ENCODE results near the gene IL1RAP. TPM values are rescaled to one million over a fixed set of nuclear protein-coding genes. Genes with fewer than 3 reads are reported as not detected.

IL1RAP gene
- total and polyA plus RNA-seq, 9 of the 15 experiments (the other 6 are each of a cell fraction or from before 2014, with no cell fraction given), result 0.23 to 1.8 (median 0.88) TPM

DNA sequence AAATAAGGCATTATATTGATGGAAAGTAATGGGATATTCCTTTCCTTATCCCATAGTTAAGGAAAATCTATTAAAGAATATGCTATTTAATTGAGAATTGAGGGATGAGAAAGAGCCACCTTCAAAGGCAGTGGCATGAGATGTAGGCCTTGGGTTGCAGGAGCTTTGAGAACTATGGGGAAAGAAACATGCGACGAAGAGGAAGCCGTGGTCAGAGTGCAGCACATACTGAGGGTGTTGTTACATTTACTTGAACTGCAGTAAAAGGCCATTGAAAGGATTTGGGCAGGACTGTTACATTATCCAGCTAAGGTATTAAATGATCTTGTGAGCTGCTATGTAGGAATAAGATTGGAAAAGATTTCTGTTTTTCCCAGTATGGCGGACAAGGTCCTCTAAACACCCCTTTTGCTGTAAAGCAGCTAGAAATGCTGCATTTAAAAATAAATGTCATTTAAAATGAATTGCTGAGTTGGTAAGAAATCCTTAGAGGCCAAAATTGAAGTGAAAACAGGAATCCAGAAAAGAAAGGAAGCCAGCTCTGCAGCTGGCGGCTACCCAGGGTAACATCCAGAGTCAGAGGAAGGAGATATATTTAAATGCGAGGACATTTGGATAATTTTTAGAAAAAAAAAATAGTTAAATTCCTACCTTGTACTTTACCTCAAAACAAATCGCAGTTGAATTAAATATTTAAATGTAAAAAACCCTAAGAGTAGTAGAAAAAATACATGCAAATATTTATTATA lies 61.7 kb downstream of the IL1RAP start:
- H3K27ac ChIP-seq (ENCODE audit: extremely low read depth, low read depth, low read length), result no peak overlapping the region
- H3K9me3 ChIP-seq (replicated peaks; ENCODE audit: control insufficient read depth, insufficient read depth, low read depth, low read length), result no peaks in the 10 kb centered on the region
- CTCF ChIA-PET (ENCODE audit: low intra/inter-chr PET ratio), result no interaction called here
- no peak overlapping the region for H3K4me2 ChIP-seq (ENCODE audit: insufficient read depth, low read length)
- WGBS (ENCODE audit: insufficient coverage, low coverage, missing lambda C conversion rate), result 3% methylated on average over 7 of the region's 7 CpGs
- no peaks in the 10 kb centered on the region for H3K4me1 ChIP-seq (replicated peaks in 1 of 2; ENCODE audit: control insufficient read depth in 2 of 2, insufficient read depth in 2 of 2, low read length in 2 of 2)
- no TSS peak for BruUV-seq (replicated peaks)
- ATAC-seq, result no peak
- H3K36me3 ChIP-seq (ENCODE audit: control insufficient read depth, insufficient read depth, low read length), result no peaks in the 10 kb centered on the region
- no peak for DNase-seq (ENCODE audit: extremely low read depth in 1 of 4, low spot score in 3 of 4)
- no peaks in the 10 kb centered on the region for H3K79me2 ChIP-seq (ENCODE audit: control insufficient read depth, insufficient read depth, low read length)
- no peak overlapping the region for H2AFZ ChIP-seq (ENCODE audit: low read depth, low read length)
- H3K27me3 ChIP-seq (ENCODE audit: control insufficient read depth in 2 of 2, insufficient read depth in 2 of 2, low read length in 2 of 2), result no peaks in the 10 kb centered on the region
- no peaks in the 10 kb centered on the region for H3K9me1 ChIP-seq (ENCODE audit: control insufficient read depth, insufficient read depth, low read length)
- FAIRE-seq, result no peak
- no peaks in the 10 kb centered on the region for H4K20me1 ChIP-seq (replicated peaks; ENCODE audit: control insufficient read depth, insufficient read depth, low read length)
- no peak overlapping the region for H3K9ac ChIP-seq (ENCODE audit: insufficient read depth in 1 of 2, low read depth in 2 of 2, low read length in 2 of 2)
- TF ChIP-seq, protein P1, sequence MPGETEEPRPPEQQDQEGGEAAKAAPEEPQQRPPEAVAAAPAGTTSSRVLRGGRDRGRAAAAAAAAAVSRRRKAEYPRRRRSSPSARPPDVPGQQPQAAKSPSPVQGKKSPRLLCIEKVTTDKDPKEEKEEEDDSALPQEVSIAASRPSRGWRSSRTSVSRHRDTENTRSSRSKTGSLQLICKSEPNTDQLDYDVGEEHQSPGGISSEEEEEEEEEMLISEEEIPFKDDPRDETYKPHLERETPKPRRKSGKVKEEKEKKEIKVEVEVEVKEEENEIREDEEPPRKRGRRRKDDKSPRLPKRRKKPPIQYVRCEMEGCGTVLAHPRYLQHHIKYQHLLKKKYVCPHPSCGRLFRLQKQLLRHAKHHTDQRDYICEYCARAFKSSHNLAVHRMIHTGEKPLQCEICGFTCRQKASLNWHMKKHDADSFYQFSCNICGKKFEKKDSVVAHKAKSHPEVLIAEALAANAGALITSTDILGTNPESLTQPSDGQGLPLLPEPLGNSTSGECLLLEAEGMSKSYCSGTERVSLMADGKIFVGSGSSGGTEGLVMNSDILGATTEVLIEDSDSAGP (CRISPR knock-in tag; IDR thresholded peaks at IDR 0.05), result no peak
- no peak for TF ChIP-seq GTF2E2 (tag; IDR thresholded peaks at IDR 0.05)
- TF ChIP-seq FOSL1 (tag; conservative IDR thresholded peaks at IDR 0.05), result no peak
- no peak for TF ChIP-seq TOE1 (IDR thresholded peaks at IDR 0.05; ENCODE audit: borderline replicate concordance)
- no peak for TF ChIP-seq TOE1 (CRISPR knock-in tag; IDR thresholded peaks at IDR 0.05; ENCODE audit: borderline replicate concordance, low read depth)
- TF ChIP-seq CHD1 (IDR thresholded peaks at IDR 0.05; ENCODE audit: low read length), result no peak
- TF ChIP-seq SAFB2 (IDR thresholded peaks at IDR 0.05; ENCODE audit: borderline replicate concordance, low read depth, low read length, severe bottlenecking), result no peak
- intact Hi-C loops (cut with micrococcal nuclease) (no loop called here), in situ Hi-C loops (cut with MboI) (no loop called here)
- POLR2A ChIA-PET, result no interaction called here
- H3K4me3 ChIP-seq, result no peak overlapping the region
